ENCODE results near the gene BCKDHB. TPM values are rescaled to one million over a fixed set of nuclear protein-coding genes. Genes with fewer than 3 reads are reported as not detected.

The BCKDHB gene
- total RNA-seq, 6 experiments from 2014 or later = 16.7 to 20.2 (median 18.7) TPM

- DNase-seq = no peak
Measured at GRCh38 chr6:80339421-80339820, 232.9 kb downstream of the BCKDHB start.

DNA sequence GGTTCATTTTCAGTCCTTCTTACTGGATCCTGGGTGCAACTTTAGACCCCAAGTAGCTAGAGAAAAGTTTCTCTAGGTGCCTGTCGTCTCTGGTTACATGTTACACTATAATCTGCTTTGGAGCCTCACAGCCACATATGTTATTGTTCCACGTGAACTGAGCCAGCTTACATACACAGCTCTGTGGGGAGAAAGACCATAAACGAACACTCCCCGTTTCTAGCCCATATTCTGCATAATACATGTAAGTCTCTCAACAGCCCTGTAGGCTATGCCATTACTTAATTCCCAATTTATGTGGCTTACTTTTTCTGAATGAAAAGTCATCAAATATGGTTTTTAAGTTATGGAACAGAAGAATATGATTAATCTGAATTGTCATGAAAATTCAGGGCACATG is 233.8 kb downstream of the BCKDHB start:
- Mint-ChIP-seq H3K9me3 (no peaks in the 10 kb centered on the region), H3K4me1 (ENCODE audit: low read depth) (peaks cover 48% of the 10 kb centered on the region), H3K4me3 (no peak overlapping the region), H3K36me3 (ENCODE audit: low read depth) (no peaks in the 10 kb centered on the region), H3K27me3 (ENCODE audit: insufficient read depth) (peaks cover 2% of the 10 kb centered on the region; the same call in 1 of the 2 replicates), H3K27ac (no peak overlapping the region)
- no peak for DNase-seq
- TF ChIP-seq CTCF (IDR thresholded peaks at IDR 0.05) = no peak

More at GRCh38 chr6:80339421-80339820, 232.9 kb downstream of the BCKDHB start:
- no peak overlapping the region for H3K4me3 Mint-ChIP-seq
- peaks cover 2% of the 10 kb centered on the region; the same call in 1 of the 2 replicates for H3K27me3 Mint-ChIP-seq (ENCODE audit: insufficient read depth)
- no peaks in the 10 kb centered on the region for H3K9me3 Mint-ChIP-seq
- H3K4me1 Mint-ChIP-seq (ENCODE audit: low read depth) = peaks cover 52% of the 10 kb centered on the region
- no peak for TF ChIP-seq CTCF (IDR thresholded peaks at IDR 0.05)
- no peak overlapping the region for H3K27ac Mint-ChIP-seq
- H3K36me3 Mint-ChIP-seq (ENCODE audit: low read depth) = no peaks in the 10 kb centered on the region

- H3K27ac Mint-ChIP-seq = no peak overlapping the region
- peaks cover 2% of the 10 kb centered on the region; the same call in 1 of the 2 replicates for H3K27me3 Mint-ChIP-seq (ENCODE audit: insufficient read depth)
- H3K4me3 Mint-ChIP-seq = no peak overlapping the region
- peaks cover 44% of the 10 kb centered on the region for H3K4me1 Mint-ChIP-seq (ENCODE audit: low read depth)
- DNase-seq = no peak
- H3K9me3 Mint-ChIP-seq = no peaks in the 10 kb centered on the region
- no peaks in the 10 kb centered on the region for H3K36me3 Mint-ChIP-seq (ENCODE audit: low read depth)
- TF ChIP-seq CTCF (IDR thresholded peaks at IDR 0.05) = no peak
Measured at GRCh38 chr6:80340686-80341085, 234.2 kb downstream of the BCKDHB start.

GRCh38 chr6:80341330-80341729 is 234.9 kb downstream of the BCKDHB start:
- peak; percentile 41 for DNase-seq
- Mint-ChIP-seq H3K27me3 (ENCODE audit: insufficient read depth) (peaks cover 2% of the 10 kb centered on the region; the same call in 1 of the 2 replicates), H3K4me1 (ENCODE audit: low read depth) (peaks cover 41% of the 10 kb centered on the region), H3K36me3 (ENCODE audit: low read depth) (no peaks in the 10 kb centered on the region), H3K9me3 (no peaks in the 10 kb centered on the region), H3K4me3 (no peak overlapping the region), H3K27ac (no peak overlapping the region)
- no peak for TF ChIP-seq CTCF (IDR thresholded peaks at IDR 0.05)

DNA sequence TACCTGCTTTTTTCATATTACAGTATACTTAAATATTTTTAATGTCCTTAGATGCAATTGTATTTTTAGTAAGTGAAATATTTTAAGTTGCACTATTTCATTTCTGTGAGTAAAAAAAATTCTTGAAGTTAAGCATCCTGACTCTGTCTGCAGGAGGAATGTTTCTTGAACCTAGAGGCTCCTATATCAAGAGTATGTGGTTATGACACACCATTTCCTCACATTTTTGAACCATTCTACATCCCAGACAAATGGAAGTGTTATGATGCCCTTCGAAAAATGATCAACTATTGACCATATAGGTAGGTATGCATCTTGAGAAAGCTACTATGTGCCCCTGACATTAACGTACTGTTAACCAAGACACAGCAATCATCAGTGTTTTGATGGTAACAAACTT is 237.0 kb downstream of the BCKDHB start:
- H3K4me1 Mint-ChIP-seq (ENCODE audit: low read depth) = peaks cover 32% of the 10 kb centered on the region
- H3K27me3 Mint-ChIP-seq (ENCODE audit: insufficient read depth) = peaks cover 2% of the 10 kb centered on the region; the same call in 1 of the 2 replicates
- no peaks in the 10 kb centered on the region for H3K36me3 Mint-ChIP-seq (ENCODE audit: low read depth)
- TF ChIP-seq CTCF (IDR thresholded peaks at IDR 0.05) = no peak
- no peak overlapping the region for H3K4me3 Mint-ChIP-seq
- DNase-seq = no peak
- no peaks in the 10 kb centered on the region for H3K9me3 Mint-ChIP-seq
- no peak overlapping the region for H3K27ac Mint-ChIP-seq

- Mint-ChIP-seq H3K36me3 (ENCODE audit: low read depth) (no peaks in the 10 kb centered on the region), H3K27ac (no peak overlapping the region), H3K4me1 (ENCODE audit: low read depth) (peaks cover 12% of the 10 kb centered on the region; the same call in 1 of the 2 replicates), H3K4me3 (no peak overlapping the region), H3K27me3 (ENCODE audit: insufficient read depth) (peaks cover 2% of the 10 kb centered on the region; the same call in 1 of the 2 replicates), H3K9me3 (no peaks in the 10 kb centered on the region)
- TF ChIP-seq CTCF (IDR thresholded peaks at IDR 0.05) = no peak
- DNase-seq = no peak
Measured at GRCh38 chr6:80347101-80347500, 240.6 kb downstream of the BCKDHB start.

Data from HFFc6 (cell line).